Mesothelial cell of epicardium (in vitro differentiated cells): ENCODE measurements around the gene TBL3. TPM values are rescaled to one million over a fixed set of nuclear protein-coding genes. Genes with fewer than 3 reads are reported as not detected.

ENCODE experiments used
- DNase-seq, 2 experiments: peaks; one replicate each; pipeline ENCODE4 v3.0.0; 2021; ENCODE audit warnings: low spot score in 2 of 2; ENCODE audit not compliant: unreplicated experiment in 2 of 2
- H3K27ac Mint-ChIP-seq: 2 replicates; pipeline ENCODE4 v1.8.0; 2021; ENCODE audit warnings: mixed read lengths
- H3K27me3 Mint-ChIP-seq: 2 replicates; pipeline ENCODE4 v1.8.0; 2021; ENCODE audit warnings: low read depth, mixed read lengths
- H3K36me3 Mint-ChIP-seq: 2 replicates; pipeline ENCODE4 v1.8.0; 2021; ENCODE audit warnings: mixed read lengths
- H3K4me1 Mint-ChIP-seq: 2 replicates; pipeline ENCODE4 v1.8.0; 2021; ENCODE audit warnings: mixed read lengths
- H3K4me3 Mint-ChIP-seq: 2 replicates; pipeline ENCODE4 v1.8.0; 2021; ENCODE audit warnings: mild to moderate bottlenecking, moderate library complexity, mixed read lengths
- H3K9me3 Mint-ChIP-seq: 2 replicates; pipeline ENCODE4 v1.8.0; 2021; ENCODE audit warnings: mixed read lengths
- total RNA-seq: library from RNA; stranded (reverse); gene quantifications from 3 replicates; pipeline ENCODE4 v1.2.1, GENCODE V29; 2021
- TF ChIP-seq, protein P1 (sequence below): fragments of 200-600 bp; sonication (generic); IDR thresholded peaks from one replicate; pipeline ENCODE4 v1.5.0; 2021; ENCODE audit warnings: antibody characterized with exemption; ENCODE audit not compliant: unreplicated experiment

The TBL3 gene
- total RNA-seq, 1 donor from 2014 or later: 37.2 TPM

DNA sequence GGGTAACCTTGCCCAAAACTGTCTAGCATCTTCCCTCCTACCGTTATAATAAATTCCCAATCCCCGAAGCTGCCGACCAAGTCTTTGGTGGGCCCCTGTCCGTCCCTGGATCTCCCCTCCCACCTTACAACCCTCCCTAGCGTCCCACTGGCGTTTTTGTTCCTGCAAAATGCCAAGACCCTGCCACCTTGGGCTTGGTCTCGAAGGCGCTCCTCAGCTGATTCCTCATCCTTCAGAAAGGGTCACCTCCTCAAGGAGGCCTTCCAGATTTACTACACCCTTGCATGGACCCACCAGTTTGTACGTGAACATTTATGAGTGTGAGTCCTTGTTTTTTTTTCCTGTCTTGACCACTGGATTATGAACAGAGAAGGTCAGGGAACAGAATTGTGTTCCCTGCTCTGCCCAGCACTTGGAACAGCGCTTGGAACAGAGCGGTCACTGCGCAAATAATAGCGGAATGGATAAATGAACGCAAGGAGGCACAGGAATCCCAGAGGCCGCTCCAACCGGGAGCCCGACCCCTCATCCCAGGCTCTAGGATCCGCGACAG lies 11.2 kb downstream of the TBL3 start:
- TF ChIP-seq, protein P1, sequence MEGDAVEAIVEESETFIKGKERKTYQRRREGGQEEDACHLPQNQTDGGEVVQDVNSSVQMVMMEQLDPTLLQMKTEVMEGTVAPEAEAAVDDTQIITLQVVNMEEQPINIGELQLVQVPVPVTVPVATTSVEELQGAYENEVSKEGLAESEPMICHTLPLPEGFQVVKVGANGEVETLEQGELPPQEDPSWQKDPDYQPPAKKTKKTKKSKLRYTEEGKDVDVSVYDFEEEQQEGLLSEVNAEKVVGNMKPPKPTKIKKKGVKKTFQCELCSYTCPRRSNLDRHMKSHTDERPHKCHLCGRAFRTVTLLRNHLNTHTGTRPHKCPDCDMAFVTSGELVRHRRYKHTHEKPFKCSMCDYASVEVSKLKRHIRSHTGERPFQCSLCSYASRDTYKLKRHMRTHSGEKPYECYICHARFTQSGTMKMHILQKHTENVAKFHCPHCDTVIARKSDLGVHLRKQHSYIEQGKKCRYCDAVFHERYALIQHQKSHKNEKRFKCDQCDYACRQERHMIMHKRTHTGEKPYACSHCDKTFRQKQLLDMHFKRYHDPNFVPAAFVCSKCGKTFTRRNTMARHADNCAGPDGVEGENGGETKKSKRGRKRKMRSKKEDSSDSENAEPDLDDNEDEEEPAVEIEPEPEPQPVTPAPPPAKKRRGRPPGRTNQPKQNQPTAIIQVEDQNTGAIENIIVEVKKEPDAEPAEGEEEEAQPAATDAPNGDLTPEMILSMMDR: no peak
- peaks cover 52% of the 10 kb centered on the region for H3K27me3 Mint-ChIP-seq
- H3K4me3 Mint-ChIP-seq: peak overlapping the region; percentile 72
- H3K36me3 Mint-ChIP-seq: peaks cover 9% of the 10 kb centered on the region
- DNase-seq: no peak
- peaks cover 15% of the 10 kb centered on the region for H3K4me1 Mint-ChIP-seq
- H3K27ac Mint-ChIP-seq: peak overlapping the region; percentile 30
- no peaks in the 10 kb centered on the region for H3K9me3 Mint-ChIP-seq

- H3K9me3 Mint-ChIP-seq: no peaks in the 10 kb centered on the region
- H3K27ac Mint-ChIP-seq: peak within 1 kb of the TSS; percentile 87
- peaks cover 15% of the 10 kb centered on the region for H3K4me1 Mint-ChIP-seq
- H3K4me3 Mint-ChIP-seq: peak within 1 kb of the TSS; percentile 83
- peaks cover 53% of the 10 kb centered on the region for H3K27me3 Mint-ChIP-seq
- peaks cover 9% of the 10 kb centered on the region for H3K36me3 Mint-ChIP-seq
- peak; percentile 71 to 85 for DNase-seq
- TF ChIP-seq, protein P1: no peak
These were observed 11.9 kb downstream of the TBL3 start, which contains the start of gene GFER for GRCh38 chr16:1983544-1984346. Gene GFER (plus strand): TSS chr16:1984193. CDS start chr16:1984219, 26 bp downstream.

GRCh38 chr16:1984347-1985225 lies 12.7 kb downstream of the TBL3 start:
- H3K27ac Mint-ChIP-seq: peak overlapping the region; percentile 87
- peak overlapping the region; percentile 83 for H3K4me3 Mint-ChIP-seq
- DNase-seq: no peak
- TF ChIP-seq, protein P1: no peak
- peaks cover 56% of the 10 kb centered on the region for H3K27me3 Mint-ChIP-seq
- H3K36me3 Mint-ChIP-seq: peaks cover 9% of the 10 kb centered on the region
- peaks cover 21% of the 10 kb centered on the region for H3K4me1 Mint-ChIP-seq
- no peaks in the 10 kb centered on the region for H3K9me3 Mint-ChIP-seq

GRCh38 chr16:1985466-1986150 lies 13.8 kb downstream of the TBL3 start:
- peaks cover 9% of the 10 kb centered on the region for H3K36me3 Mint-ChIP-seq
- H3K4me3 Mint-ChIP-seq: peak overlapping the region; percentile 83
- H3K9me3 Mint-ChIP-seq: no peaks in the 10 kb centered on the region
- no peak overlapping the region for H3K27ac Mint-ChIP-seq
- peaks cover 21% of the 10 kb centered on the region for H3K4me1 Mint-ChIP-seq
- DNase-seq: no peak
- TF ChIP-seq, protein P1: no peak
- peaks cover 50% of the 10 kb centered on the region for H3K27me3 Mint-ChIP-seq

GRCh38 chr16:1987198-1987597 lies 15.3 kb downstream of the TBL3 start:
- Mint-ChIP-seq H3K4me1 (peaks cover 22% of the 10 kb centered on the region), H3K27me3 (peaks cover 48% of the 10 kb centered on the region), H3K4me3 (no peak overlapping the region), H3K36me3 (peaks cover 9% of the 10 kb centered on the region), H3K9me3 (no peaks in the 10 kb centered on the region), H3K27ac (no peak overlapping the region)
- DNase-seq: no peak
- TF ChIP-seq, protein P1: no peak
